Right cardiac atrium (tissue), 5 donors: ENCODE measurements around the gene PLA2G12A. TPM values are rescaled to one million over a fixed set of nuclear protein-coding genes. Genes with fewer than 3 reads are reported as not detected.
A peak's percentile ranks its signal among the peaks of the same experiment; 100 is the strongest.

ENCODE experiments used
- ATAC-seq, 2 donors: fragments of 200-7000 bp; cut with Tn5 transposase; one replicate each; pipeline versions ENCODE4 v1.8.0 to v1.9.1; 2020; ENCODE audit warnings: moderate library complexity in 2 of 2, mild to moderate bottlenecking in 1 of 2
- DNase-seq, 3 donors: peaks; one replicate each; pipeline ENCODE4 v3.0.0-alpha.2; 2020
- H3K27ac ChIP-seq: one replicate; pipeline ENCODE4 v1.5.1; 2013; ENCODE audit warnings: mild to moderate bottlenecking, low read length, control low read depth, moderate library complexity
- H3K27me3 ChIP-seq: one replicate; pipeline ENCODE4 v1.6.1; 2013; ENCODE audit not compliant: control insufficient read depth, insufficient read depth
- H3K4me1 ChIP-seq: one replicate; pipeline ENCODE4 v1.6.1; 2013; ENCODE audit warnings: low read length; ENCODE audit not compliant: control insufficient read depth, insufficient read depth
- H3K4me3 ChIP-seq: one replicate; pipeline ENCODE4 v1.5.1; 2013; ENCODE audit warnings: low read length, control low read depth
- H3K9me3 ChIP-seq: one replicate; pipeline ENCODE4 v1.6.1; 2013; ENCODE audit warnings: low read length; ENCODE audit not compliant: control insufficient read depth
- WGBS: extraction: QIAGEN DNeasy Blood & Tissue Kit; methylation state at CpG from one replicate; pipeline ENCODE4 v1.1.7; 2013; 5-methylcytosine and 5-hydroxymethylcytosine counted together
- intact Hi-C, 4 donors: fragments of 100-400 bp; cut with DNase I; formaldehyde crosslinking; loops; one replicate each; pipeline versions ENCODE4 v1.11.0 to v1.14.0; 2022 to 2023
- polyA plus RNA-seq: library from polyadenylated mRNA; stranded (reverse); fragments of 200-250 nt; gene quantifications from one replicate; pipeline ENCODE4 v1.2.3, GENCODE V29; 2013
- total RNA-seq, 4 donors: library from RNA; stranded (reverse); fragmentation: NEBNext Ultra II Directional; extraction: Animal tissue kit (Norgen Biotek cat#: 25700); gene quantifications; one replicate each; pipeline ENCODE4 v1.2.1, GENCODE V29; 2021
- donor health status: healthy with polysubstance abuse.
- donor health status: DM: no; HTN: yes; CAD: no.
- donor health status: DM: no; HTN: no; CAD: no.
- donor health status: DM: no; HTN: yes; CAD: no; lungs with severe emphysema.
- donor health status: DM: yes; HTN: yes; CAD: no.

PLA2G12A gene
- total and polyA plus RNA-seq, 5 donors = 50.1 to 85.0 (median 60.6) TPM

DNA sequence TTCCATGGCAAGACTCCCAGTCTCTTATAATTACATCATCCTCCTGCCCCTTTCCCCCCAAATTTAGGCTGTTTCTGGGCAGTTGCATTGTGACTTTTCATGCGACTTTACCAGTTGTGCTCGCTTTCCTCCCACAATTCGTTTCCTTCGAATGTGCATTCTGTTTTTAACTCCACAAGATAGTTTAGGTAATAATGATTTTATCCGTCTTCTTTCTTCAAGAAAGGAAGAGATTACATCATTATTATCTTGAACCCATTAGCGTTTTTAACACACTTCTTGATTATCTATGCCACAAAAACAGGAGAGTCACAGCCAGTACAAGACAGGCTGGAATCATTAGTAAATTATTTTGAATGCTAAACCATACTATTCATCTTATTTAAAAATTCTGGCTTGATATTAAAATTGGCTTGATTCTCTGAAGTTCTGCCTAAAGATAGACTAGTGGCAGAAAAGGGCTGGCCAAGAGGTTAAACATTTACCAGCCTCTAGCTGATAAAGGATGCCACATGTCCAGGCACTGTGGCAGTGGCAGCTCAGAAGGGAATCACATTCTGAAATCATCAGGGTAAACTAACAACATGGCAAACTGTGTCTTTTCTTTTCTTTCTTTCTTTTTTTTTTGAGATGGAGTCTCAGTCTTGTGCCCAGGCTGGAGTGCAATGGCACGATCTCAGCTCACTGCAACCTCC, 19.7 kb upstream of the PLA2G12A start:
- H3K4me3 ChIP-seq = no peak overlapping the region
- DNase-seq = no peak
- WGBS = 71% methylated on average over 7 of the region's 7 CpGs
- intact Hi-C loops = no loop called here
- no peaks in the 10 kb centered on the region for H3K4me1 ChIP-seq
- no peaks in the 10 kb centered on the region for H3K27me3 ChIP-seq
- ATAC-seq = no peak
- H3K27ac ChIP-seq = no peak overlapping the region
- H3K9me3 ChIP-seq = no peaks in the 10 kb centered on the region

DNA sequence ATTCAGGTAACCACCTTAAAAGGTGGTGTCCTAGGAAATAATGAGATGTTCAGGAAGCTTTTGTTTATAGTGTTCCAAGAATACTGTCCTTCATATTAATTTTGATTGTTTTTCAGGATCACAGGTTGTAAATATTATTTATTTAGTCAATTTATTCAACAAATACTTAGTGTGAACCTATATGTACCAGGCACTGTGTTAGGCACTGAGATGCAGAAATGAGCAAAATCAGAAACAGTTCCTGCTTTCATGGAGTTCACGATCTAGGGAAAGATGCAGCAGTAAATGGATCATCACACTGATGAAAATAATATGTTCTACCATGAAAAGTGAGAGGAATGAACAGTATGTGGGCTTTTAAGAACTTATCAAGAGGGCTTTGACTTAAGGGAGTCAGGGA, 18.2 kb upstream of the PLA2G12A start:
- Histone ChIP-seq H3K27me3 (no peaks in the 10 kb centered on the region), H3K9me3 (no peaks in the 10 kb centered on the region), H3K4me3 (no peak overlapping the region), H3K4me1 (no peaks in the 10 kb centered on the region), H3K27ac (no peak overlapping the region)
- ATAC-seq (no peak), DNase-seq (no peak)
- intact Hi-C loops = no loop called here
- WGBS = 90% methylated on average over 1 of the region's 1 CpG

DNA sequence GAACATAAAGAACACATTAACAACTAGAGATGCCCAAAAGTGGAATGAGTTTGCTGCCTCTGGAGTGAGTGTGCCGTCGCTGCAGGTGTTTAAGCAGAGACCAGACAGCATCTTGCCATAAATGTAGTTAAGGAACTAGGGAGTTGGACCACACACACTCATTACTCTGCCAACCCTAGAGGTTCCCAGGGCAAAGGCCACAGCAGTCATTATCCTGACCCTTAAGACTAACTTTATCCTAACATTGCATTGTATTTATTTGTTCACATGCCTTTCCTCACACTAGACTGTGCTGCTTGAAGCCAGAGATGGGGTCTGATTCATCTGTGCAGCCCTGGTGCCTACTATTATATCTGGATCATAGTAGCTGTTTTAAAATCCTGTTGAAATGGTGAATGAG, 16.9 kb upstream of the PLA2G12A start:
- no peak for DNase-seq
- H3K27ac ChIP-seq = no peak overlapping the region
- intact Hi-C loops = no loop called here
- no peaks in the 10 kb centered on the region for H3K27me3 ChIP-seq
- 76% methylated on average over 2 of the region's 2 CpGs for WGBS
- H3K9me3 ChIP-seq = no peaks in the 10 kb centered on the region
- H3K4me1 ChIP-seq = no peaks in the 10 kb centered on the region
- no peak for ATAC-seq
- H3K4me3 ChIP-seq = no peak overlapping the region

DNA sequence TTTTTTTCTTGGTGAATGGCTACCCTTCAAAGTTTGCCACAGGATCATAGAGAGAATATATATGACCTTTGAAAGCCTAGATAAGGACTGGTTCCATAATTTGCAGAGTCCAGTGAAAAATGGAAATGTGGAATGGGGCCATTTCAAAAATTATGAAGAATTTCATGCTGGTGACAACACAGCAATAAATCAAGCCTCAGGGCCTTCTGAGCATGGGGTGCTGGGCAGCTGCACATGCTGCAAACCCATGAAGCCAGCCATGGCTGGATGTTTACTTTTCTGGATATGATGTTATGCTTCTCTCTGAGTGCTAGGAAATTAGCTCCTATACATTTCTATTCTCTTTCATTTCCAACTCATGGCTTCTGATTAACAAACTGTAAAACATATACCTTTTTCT, 16.0 kb upstream of the PLA2G12A start:
- Histone ChIP-seq H3K9me3 (no peaks in the 10 kb centered on the region), H3K27ac (no peak overlapping the region), H3K27me3 (no peaks in the 10 kb centered on the region), H3K4me3 (no peak overlapping the region), H3K4me1 (no peaks in the 10 kb centered on the region)
- DNase-seq (no peak), ATAC-seq (no peak)
- intact Hi-C loops = no loop called here

DNA sequence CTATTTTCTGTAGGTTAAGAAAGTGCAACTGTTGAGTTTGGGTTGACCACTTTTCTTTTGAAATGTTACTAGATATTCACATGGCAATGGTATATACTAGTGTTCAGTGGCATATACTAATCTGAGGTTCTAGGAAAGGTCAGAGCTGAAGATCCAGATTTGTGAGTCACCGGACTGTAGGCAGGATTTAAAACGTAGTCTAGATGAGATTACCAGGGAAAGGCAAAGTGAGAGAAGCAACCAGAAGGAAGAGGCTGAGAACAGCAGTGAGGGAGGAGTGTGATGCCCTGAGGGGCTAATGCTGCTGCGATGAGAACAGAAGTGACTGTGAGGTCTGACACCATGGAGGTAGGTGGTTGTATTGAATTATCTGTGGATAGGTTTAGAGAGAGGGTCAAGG, 9.7 kb upstream of the PLA2G12A start:
- ATAC-seq (no peak), DNase-seq (no peak)
- H3K9me3 ChIP-seq = no peaks in the 10 kb centered on the region
- 74% methylated on average over 3 of the region's 3 CpGs for WGBS
- intact Hi-C loops = no loop called here
- peaks cover 2% of the 10 kb centered on the region for H3K4me1 ChIP-seq
- no peak overlapping the region for H3K4me3 ChIP-seq
- H3K27ac ChIP-seq = no peak overlapping the region
- H3K27me3 ChIP-seq = no peaks in the 10 kb centered on the region

DNA sequence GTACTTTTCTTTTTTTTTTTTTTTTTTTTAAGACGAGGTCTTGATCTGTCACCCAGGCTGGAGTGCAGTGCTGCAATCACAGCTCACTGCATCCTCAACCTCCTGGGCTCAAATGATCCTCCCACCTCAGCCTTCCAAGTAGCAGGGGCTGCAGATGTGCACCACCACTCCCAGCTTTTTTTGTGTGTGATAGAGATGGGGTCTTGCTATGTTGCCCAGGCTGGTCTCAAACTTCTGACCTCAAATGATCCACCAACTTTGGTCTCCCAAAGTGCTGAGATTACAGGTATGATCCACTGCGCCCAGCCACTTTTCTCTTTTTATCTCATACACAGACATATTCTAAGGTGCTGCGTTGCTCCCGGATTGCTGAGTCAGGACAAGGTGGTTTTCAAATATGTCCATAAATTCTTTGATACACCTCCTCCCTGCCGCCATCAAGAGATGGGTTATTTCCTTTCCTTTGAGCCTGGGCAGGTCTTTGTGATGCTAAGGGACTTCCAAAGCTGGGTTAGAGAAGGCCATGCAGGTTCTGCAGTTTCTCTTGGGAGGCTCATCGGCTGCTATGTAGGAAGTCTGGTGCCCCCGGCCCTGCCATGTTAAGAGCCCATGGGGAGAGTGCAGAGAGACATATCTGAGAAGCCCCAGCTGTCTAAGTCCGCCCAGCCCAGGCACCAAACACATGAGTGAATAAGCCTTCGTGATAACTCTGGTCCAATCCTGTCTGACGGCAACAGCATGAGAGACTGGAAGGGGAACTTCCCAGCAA, 8.4 kb upstream of the PLA2G12A start:
- WGBS = 83% methylated on average over 10 of the region's 10 CpGs
- DNase-seq (no peak), ATAC-seq (no peak)
- Histone ChIP-seq H3K27ac (no peak overlapping the region), H3K4me1 (peaks cover 2% of the 10 kb centered on the region), H3K4me3 (no peak overlapping the region), H3K9me3 (no peaks in the 10 kb centered on the region), H3K27me3 (no peaks in the 10 kb centered on the region)
- intact Hi-C loops = no loop called here

DNA sequence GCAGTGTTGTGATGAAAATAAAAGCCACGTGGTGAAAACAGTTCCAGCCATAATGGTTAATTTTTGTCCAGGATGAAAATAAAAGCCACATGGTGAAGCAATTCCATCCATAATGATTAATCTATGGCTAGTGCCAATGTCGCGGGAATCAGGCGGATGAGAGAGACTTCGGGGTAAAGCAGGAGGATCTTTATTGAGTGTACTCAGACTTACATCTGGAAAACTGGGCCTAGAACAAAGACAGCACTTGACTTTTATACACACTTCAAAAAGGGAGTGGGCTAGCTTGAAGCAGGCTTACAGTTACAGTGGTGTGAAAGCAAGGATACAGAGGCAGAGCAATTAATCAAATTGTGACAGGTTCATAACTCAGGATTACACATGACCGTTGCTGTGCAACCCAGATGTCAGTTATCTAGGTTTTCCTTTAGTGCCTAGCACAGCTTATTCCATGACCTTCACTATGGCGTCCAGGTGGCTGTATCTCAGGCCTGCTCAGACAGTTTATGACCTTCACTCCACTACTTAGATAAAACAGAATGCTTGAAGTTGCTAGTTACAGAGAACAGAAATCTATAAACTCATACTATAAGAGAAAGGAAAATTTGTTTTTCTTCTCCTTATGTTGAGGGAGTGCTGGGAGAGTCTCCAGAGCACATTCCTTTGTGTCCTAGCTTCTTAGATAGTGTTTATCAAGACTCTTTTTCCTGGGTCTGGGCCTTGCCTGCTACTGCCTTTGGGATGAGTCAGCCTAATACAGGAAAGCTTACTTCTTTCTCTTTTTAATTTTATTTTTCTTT, 5.9 kb upstream of the PLA2G12A start:
- Histone ChIP-seq H3K27ac (no peak overlapping the region), H3K9me3 (no peaks in the 10 kb centered on the region), H3K4me3 (no peak overlapping the region), H3K4me1 (peaks cover 2% of the 10 kb centered on the region), H3K27me3 (no peaks in the 10 kb centered on the region)
- no peak for DNase-seq
- intact Hi-C loops = no loop called here
- WGBS = 66% methylated on average over 7 of the region's 7 CpGs
- ATAC-seq = no peak

DNA sequence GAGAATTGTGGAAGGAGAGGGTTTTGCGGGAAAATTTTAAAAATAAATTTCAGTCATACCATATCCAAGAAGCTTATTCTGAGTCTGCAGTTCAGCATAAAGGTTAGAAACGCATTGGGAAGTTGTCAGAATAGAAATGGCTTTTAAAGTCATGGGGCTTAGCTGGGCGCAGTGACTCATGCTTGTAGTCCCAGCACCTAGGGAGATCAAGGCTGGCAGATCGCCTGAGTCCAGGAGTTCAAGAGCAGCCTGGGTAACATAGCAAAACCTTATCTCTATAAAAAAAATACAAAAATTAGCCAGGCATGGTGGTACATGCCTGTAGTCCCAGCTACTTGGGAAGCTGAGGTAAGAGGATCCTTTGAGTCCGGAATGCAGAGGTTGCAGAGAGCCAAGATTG, 3.9 kb upstream of the PLA2G12A start:
- ATAC-seq (no peak), DNase-seq (peak in 1 of 3 donors; percentile 29)
- peaks cover 2% of the 10 kb centered on the region for H3K4me1 ChIP-seq
- no peak overlapping the region for H3K27ac ChIP-seq
- intact Hi-C loops = no loop called here
- WGBS = 90% methylated on average over 5 of the region's 5 CpGs
- no peaks in the 10 kb centered on the region for H3K27me3 ChIP-seq
- H3K4me3 ChIP-seq = no peak overlapping the region
- H3K9me3 ChIP-seq = no peaks in the 10 kb centered on the region

DNA sequence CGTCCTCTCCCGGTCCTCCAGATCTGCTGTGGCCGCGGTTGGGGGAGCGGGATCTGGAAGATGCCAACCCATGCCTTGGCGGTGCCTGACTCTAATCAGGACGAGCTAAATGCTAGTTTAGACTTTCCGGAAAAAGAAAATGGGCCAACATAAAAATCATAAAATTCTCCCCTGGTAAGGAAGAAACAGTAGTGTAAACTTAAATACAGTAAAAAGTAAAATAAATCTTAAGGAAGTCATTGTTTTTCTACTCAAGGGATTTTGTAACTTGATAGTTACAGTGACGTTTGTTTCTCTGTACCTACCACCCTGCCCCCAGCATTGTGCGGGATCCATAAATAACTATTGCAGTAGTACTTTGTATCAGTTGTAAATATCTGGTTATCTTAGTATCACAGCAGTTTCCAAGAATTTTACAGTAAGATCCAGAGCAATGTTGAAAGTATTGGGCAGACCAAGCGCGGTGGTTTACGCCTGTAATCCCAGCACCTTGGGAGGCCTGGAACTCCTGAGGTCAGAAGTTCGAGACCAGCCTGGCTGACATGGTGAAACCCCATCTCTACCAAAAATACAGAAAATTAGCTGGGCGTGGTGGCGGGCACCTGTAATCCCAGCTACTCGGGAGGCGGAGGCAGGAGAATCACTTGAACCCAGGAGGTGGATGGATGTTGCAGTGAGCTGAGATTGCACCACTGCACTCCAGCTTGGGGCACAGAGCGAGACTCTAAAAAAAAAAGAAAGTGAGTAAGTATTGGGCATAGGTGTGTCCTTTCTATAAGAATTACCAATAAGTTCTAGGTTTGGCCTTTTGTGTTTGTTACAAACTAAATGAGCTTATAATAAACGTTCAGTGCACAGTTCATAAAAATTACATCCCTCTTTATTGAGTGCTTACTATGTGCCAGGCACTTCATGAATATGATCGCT, 1.0 kb upstream of the PLA2G12A start:
- H3K4me3 ChIP-seq = peak overlapping the region; percentile 68
- no peaks in the 10 kb centered on the region for H3K4me1 ChIP-seq
- DNase-seq = peak in 1 of 3 donors; percentile 83
- 53% methylated on average over 21 of the region's 21 CpGs for WGBS
- H3K27ac ChIP-seq = peak overlapping the region; percentile 81
- H3K9me3 ChIP-seq = no peaks in the 10 kb centered on the region
- intact Hi-C loops = no loop called here
- no peak for ATAC-seq
- no peaks in the 10 kb centered on the region for H3K27me3 ChIP-seq

DNA sequence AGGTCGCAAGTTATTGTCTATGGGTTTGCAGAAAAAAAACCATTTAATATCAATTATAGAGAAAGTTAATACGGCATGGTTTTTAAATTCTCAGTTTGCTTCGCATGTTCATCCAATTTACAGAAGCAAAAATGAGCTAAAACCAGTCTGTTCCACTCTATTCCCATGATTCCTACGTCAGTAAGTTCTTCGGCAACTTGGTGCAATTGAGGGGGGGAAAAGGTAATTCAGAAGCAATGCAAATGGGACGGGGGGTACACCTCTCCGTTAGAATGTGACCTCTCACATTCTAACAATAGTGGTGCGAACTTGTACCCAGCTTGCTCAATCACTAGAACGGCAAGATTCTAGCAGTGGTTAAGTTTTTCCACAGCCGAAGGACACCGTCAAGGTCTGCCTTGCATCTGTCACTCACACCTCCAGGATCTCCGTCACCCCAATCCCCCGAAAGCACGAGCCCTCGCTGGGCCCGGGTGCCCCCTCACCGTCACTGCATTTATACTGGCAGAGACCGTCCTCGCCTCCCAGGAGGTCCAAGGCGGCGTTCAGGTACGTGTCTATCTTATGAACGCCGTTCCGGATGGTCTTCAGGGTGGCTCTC, 653 bp downstream of the PLA2G12A start:
- H3K4me1 ChIP-seq = no peaks in the 10 kb centered on the region
- peak overlapping the region; percentile 68 for H3K4me3 ChIP-seq
- H3K27ac ChIP-seq = peak overlapping the region; percentile 61
- DNase-seq (no peak), ATAC-seq (peak; percentile 6 to 45)
- no peaks in the 10 kb centered on the region for H3K9me3 ChIP-seq
- no peaks in the 10 kb centered on the region for H3K27me3 ChIP-seq
- intact Hi-C loops = no loop called here
- 2% methylated on average over 25 of the region's 25 CpGs for WGBS
